Bronchial epithelial cell (primary cell): Measurements from ENCODE around the gene MEOX2. TPM values are rescaled to one million over a fixed set of nuclear protein-coding genes. Genes with fewer than 3 reads are reported as not detected.

ENCODE experiments used
- DNase-seq: peaks from one replicate; pipeline ENCODE4 v3.0.0-alpha.2; 2010; ENCODE audit warnings: low read depth
- FAIRE-seq: peaks from 2 replicates; lab custom pipeline; 2011; peaks lifted over from hg19 to GRCh38; lab: Jason Lieb, UNC
- H3K27me3 ChIP-seq: 2 replicates; pipeline ENCODE4 v1.5.1; 2011; ENCODE audit warnings: low read length; ENCODE audit not compliant: control insufficient read depth, insufficient read depth
- H3K36me3 ChIP-seq: 2 replicates; pipeline ENCODE4 v1.5.1; 2011; ENCODE audit warnings: low read length; ENCODE audit not compliant: control insufficient read depth, insufficient read depth
- H3K4me3 ChIP-seq: 2 replicates; pipeline ENCODE4 v1.5.1; 2011; ENCODE audit warnings: mild to moderate bottlenecking, low read depth, low read length, control low read depth
- CTCF ChIP-seq: IDR thresholded peaks from 2 replicates; pipeline ENCODE4 v1.5.1; 2011; ENCODE audit warnings: mild to moderate bottlenecking, moderate library complexity, low read length, control low read depth, inconsistent platforms; ENCODE audit not compliant: insufficient read depth, severe bottlenecking
- total RNA-seq: library from RNA; depleted of rRNA; stranded (reverse); fragments of >200 nt; gene quantifications from 2 replicates; pipeline ENCODE4 v1.2.1, GENCODE V29; 2014

MEOX2 gene
- total RNA-seq, 1 donor from 2014 or later = not detected

GRCh38 chr7:15581352-15581951 is 105.0 kb downstream of the MEOX2 start:
- DNase-seq (no peak), FAIRE-seq (no peak)
- no peak for TF ChIP-seq CTCF
- Histone ChIP-seq H3K27me3 (no peaks in the 10 kb centered on the region), H3K4me3 (no peak overlapping the region), H3K36me3 (no peaks in the 10 kb centered on the region)

DNA sequence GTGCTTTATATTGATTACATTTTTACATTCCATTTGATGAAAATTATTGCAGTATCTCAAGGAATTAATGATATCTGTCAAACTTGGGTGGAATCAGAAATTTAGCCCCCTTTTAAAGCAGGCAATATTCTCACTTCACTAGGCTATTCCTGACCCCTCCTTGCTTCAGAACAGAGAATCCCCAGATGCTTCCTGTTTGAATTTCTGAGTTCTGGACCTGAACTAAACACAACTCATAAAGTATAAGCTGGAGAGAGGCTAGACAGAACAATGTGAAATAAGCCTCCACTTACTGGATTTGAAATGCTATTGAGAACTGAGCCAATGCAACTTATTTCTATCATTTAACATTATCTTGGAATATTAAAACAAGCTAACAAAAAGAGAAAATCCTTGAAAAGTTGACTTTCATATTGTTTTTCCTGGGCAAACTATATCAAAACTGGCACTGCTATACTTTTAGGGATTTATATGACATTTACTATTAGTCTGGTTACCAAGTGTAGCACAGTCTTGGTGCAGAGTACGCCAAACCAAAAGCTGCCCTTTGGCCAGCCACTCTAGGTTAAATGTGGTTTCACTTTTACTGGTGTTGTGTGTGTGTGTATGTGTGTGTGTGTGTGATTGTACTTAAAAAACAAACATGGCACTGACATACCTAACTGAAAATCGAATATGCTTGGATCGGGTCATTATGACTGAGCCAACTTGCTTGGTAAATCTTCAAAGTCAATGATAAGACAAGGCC is 105.7 kb downstream of the MEOX2 start:
- no peak for FAIRE-seq
- Histone ChIP-seq H3K4me3 (no peak overlapping the region), H3K36me3 (no peaks in the 10 kb centered on the region), H3K27me3 (no peaks in the 10 kb centered on the region)
- TF ChIP-seq CTCF = no peak
- DNase-seq = no peak

GRCh38 chr7:15577600-15577999 is 108.9 kb downstream of the MEOX2 start:
- no peak for TF ChIP-seq CTCF
- FAIRE-seq (no peak), DNase-seq (no peak)
- no peaks in the 10 kb centered on the region for H3K27me3 ChIP-seq
- no peaks in the 10 kb centered on the region for H3K36me3 ChIP-seq
- H3K4me3 ChIP-seq = no peak overlapping the region

- Histone ChIP-seq H3K4me3 (no peak overlapping the region), H3K27me3 (no peaks in the 10 kb centered on the region), H3K36me3 (no peaks in the 10 kb centered on the region)
- FAIRE-seq (no peak), DNase-seq (peak; percentile 76)
- no peak for TF ChIP-seq CTCF
Measured at GRCh38 chr7:15571301-15571878, 115.1 kb downstream of the MEOX2 start.

GRCh38 chr7:15567652-15568051 is 118.8 kb downstream of the MEOX2 start:
- H3K27me3 ChIP-seq = no peaks in the 10 kb centered on the region
- no peak overlapping the region for H3K4me3 ChIP-seq
- TF ChIP-seq CTCF = no peak
- FAIRE-seq (no peak), DNase-seq (peak; percentile 90)
- H3K36me3 ChIP-seq = no peaks in the 10 kb centered on the region
